NCI-H2227 (cell line): ENCODE measurements around the gene MFSD2B.
"Not testable (repeated sequence)": the region's sequence is repeated elsewhere in the genome, so short reads cannot be mapped to it uniquely, and the experiment has no call there.

Source experiments
- DNase-seq: peaks from one replicate; lab custom pipeline; 2025; ENCODE audit not compliant: unreplicated experiment; lab: John Stamatoyannopoulos, UW

The MFSD2B gene

GRCh38 chr2:24018241-24018640, 8.4 kb downstream of the MFSD2B start:
- DNase-seq = no peak

- DNase-seq = no peak
Observed at GRCh38 chr2:24019729-24020128, 9.8 kb downstream of the MFSD2B start.

- no peak for DNase-seq
Observed at GRCh38 chr2:24020244-24020643, 10.4 kb downstream of the MFSD2B start.

- no peak for DNase-seq
Observed at GRCh38 chr2:24021122-24021998, 11.5 kb downstream of the MFSD2B start.

- no peak for DNase-seq
Observed at GRCh38 chr2:24022324-24022974, 12.6 kb downstream of the MFSD2B start.

- DNase-seq = no peak
Observed at GRCh38 chr2:24022975-24023575, 13.2 kb downstream of the MFSD2B start.

- no peak for DNase-seq
Observed at GRCh38 chr2:24024018-24024417, 14.1 kb downstream of the MFSD2B start.

GRCh38 chr2:24024996-24025663, 15.2 kb downstream of the MFSD2B start:
- DNase-seq = no peak

- no peak for DNase-seq
Observed at GRCh38 chr2:24026233-24026632, 16.3 kb downstream of the MFSD2B start.

GRCh38 chr2:24038786-24039499, 29.1 kb downstream of the MFSD2B start:
- DNase-seq = no peak

- no peak for DNase-seq
Observed at GRCh38 chr2:24040511-24040910, 30.6 kb downstream of the MFSD2B start.

GRCh38 chr2:24043133-24043532, 33.2 kb downstream of the MFSD2B start:
- DNase-seq = not testable (repeated sequence)

GRCh38 chr2:24045511-24046508, 35.9 kb downstream of the MFSD2B start:
- DNase-seq = no peak

- DNase-seq = no peak
Observed at GRCh38 chr2:24046599-24046929, 36.7 kb downstream of the MFSD2B start.

GRCh38 chr2:24046930-24047702, 37.2 kb downstream of the MFSD2B start, which contains the start of gene WDCP:
WDCP (minus strand) TSS chr2:24047391; CDS start chr2:24039494, 7,897 bp downstream.
- peak; percentile 97 for DNase-seq

- DNase-seq = peak; percentile 51
Observed at GRCh38 chr2:24047703-24048033, 37.8 kb downstream of the MFSD2B start.

GRCh38 chr2:24048769-24049484, 39.0 kb downstream of the MFSD2B start:
- peak; percentile 55 for DNase-seq

- peak; percentile 93 for DNase-seq
Observed at GRCh38 chr2:24049485-24050021, 39.7 kb downstream of the MFSD2B start, which contains the start of gene FKBP1B. FKBP1B (plus strand) TSS chr2:24049741; CDS start chr2:24049850, 109 bp downstream.
